Keratinocyte (primary cell): ENCODE measurements around the gene KASH5. TPM values are rescaled to one million over a fixed set of nuclear protein-coding genes. Genes with fewer than 3 reads are reported as not detected.

Experiments used
- DNase-seq: peaks from one replicate; pipeline ENCODE4 v3.0.0-alpha.2; 2011; ENCODE audit warnings: low read depth, missing footprints, low spot score
- FAIRE-seq: peaks from 2 replicates; lab custom pipeline; 2011; peaks lifted over from hg19 to GRCh38; lab: Jason Lieb, UNC
- H2AFZ ChIP-seq: 2 replicates; pipeline ENCODE4 v1.6.0; 2012; ENCODE audit warnings: low read length, control low read depth, inconsistent platforms; ENCODE audit not compliant: control insufficient read depth
- H3K27ac ChIP-seq: 2 replicates; pipeline ENCODE4 v1.5.1; 2011; ENCODE audit warnings: low read length; ENCODE audit not compliant: control insufficient read depth, insufficient read depth
- H3K27me3 ChIP-seq: 3 replicates; pipeline ENCODE4 v1.6.0; 2011; ENCODE audit warnings: low read length; ENCODE audit not compliant: control insufficient read depth, insufficient read depth; ENCODE audit errors: extremely low read depth
- H3K36me3 ChIP-seq, 2 experiments: 2 replicates in 1 of 2; 3 replicates in 1 of 2; pipeline ENCODE4 v1.5.1; 2011; ENCODE audit warnings: low read length in 2 of 2, mild to moderate bottlenecking in 1 of 2; ENCODE audit not compliant: control insufficient read depth in 2 of 2, insufficient read depth in 2 of 2; ENCODE audit errors: extremely low read depth in 1 of 2
- H3K4me1 ChIP-seq: 3 replicates; pipeline ENCODE4 v1.5.1; 2011; ENCODE audit warnings: low read length; ENCODE audit not compliant: control insufficient read depth, insufficient read depth; ENCODE audit errors: extremely low read depth
- H3K4me2 ChIP-seq: 3 replicates; pipeline ENCODE4 v1.6.0; 2011; ENCODE audit warnings: low read depth, low read length; ENCODE audit not compliant: control insufficient read depth, insufficient read depth; ENCODE audit errors: extremely low read depth
- H3K4me3 ChIP-seq, 3 experiments: fragments of 200-600 bp in 1 of 3; sonication (generic) in 1 of 3; 2 replicates in 2 of 3; 3 replicates in 1 of 3; pipeline ENCODE4 v1.5.1; 2011 to 2016; ENCODE audit warnings: low read length in 3 of 3, mild to moderate bottlenecking in 3 of 3, control low read depth in 2 of 3, inconsistent platforms in 1 of 3, low read depth in 1 of 3, mixed read lengths in 1 of 3, mixed run types in 1 of 3, moderate library complexity in 1 of 3; ENCODE audit not compliant: control insufficient read depth in 2 of 3, insufficient read depth in 2 of 3; ENCODE audit errors: extremely low read depth in 1 of 3
- H3K79me2 ChIP-seq: 2 replicates; pipeline ENCODE4 v1.6.0; 2012; ENCODE audit warnings: low read length; ENCODE audit not compliant: control insufficient read depth, insufficient read depth
- H3K9ac ChIP-seq: 3 replicates; pipeline ENCODE4 v1.6.0; 2011; ENCODE audit warnings: low read length; ENCODE audit not compliant: control insufficient read depth, insufficient read depth; ENCODE audit errors: extremely low read depth
- H3K9me1 ChIP-seq: 3 replicates; pipeline ENCODE4 v1.6.0; 2011; ENCODE audit warnings: low read length; ENCODE audit not compliant: control insufficient read depth, insufficient read depth; ENCODE audit errors: extremely low read depth
- H3K9me3 ChIP-seq: 2 replicates; pipeline ENCODE4 v1.5.1; 2012; ENCODE audit warnings: low read depth, low read length; ENCODE audit not compliant: control insufficient read depth
- H4K20me1 ChIP-seq: 3 replicates; pipeline ENCODE4 v1.6.0; 2011; ENCODE audit warnings: low read length; ENCODE audit not compliant: control insufficient read depth, insufficient read depth; ENCODE audit errors: extremely low read depth
- EZH2 ChIP-seq: IDR thresholded peaks from one replicate; pipeline ENCODE4 v1.6.1; 2012; ENCODE audit warnings: inconsistent platforms, mild to moderate bottlenecking, low read length, moderate library complexity
- dilution Hi-C: fragments of 300-500 bp; cut with MboI; formaldehyde crosslinking; loops from one replicate; pipeline ENCODE4 v1.7.0; 2020; ENCODE audit warnings: low sequenced_read_pairs; ENCODE audit not compliant: extremely low pct_ligation_motif_present
- polyA plus RNA-seq, 5 experiments: library from polyadenylated mRNA; depleted of rRNA in 3 of 5; stranded (reverse) in 3 of 5; stranded (forward) in 1 of 5; unstranded in 1 of 5; fragments of >200 nt; gene quantifications; 1 replicate in 1 of 5; 2 replicates in 3 of 5; 3 replicates in 1 of 5; pipeline versions ENCODE4 v1.2.1 to v1.2.3, GENCODE V29; 2011 to 2012; ENCODE audit warnings: missing spikeins in 2 of 5, low read depth in 1 of 5, low replicate concordance in 1 of 5
- TF ChIP-seq, protein P1 (sequence below), 3 experiments: IDR thresholded peaks in 1 of 3; conservative IDR thresholded peaks in 1 of 3; optimal IDR thresholded peaks in 1 of 3; 2 replicates in 2 of 3; 3 replicates in 1 of 3; pipeline versions ENCODE3 to v1.5.1; 2011; ENCODE audit warnings: low read length in 3 of 3, mild to moderate bottlenecking in 3 of 3, moderate library complexity in 2 of 3, control low read depth in 1 of 3, inconsistent platforms in 1 of 3; ENCODE audit not compliant: insufficient read depth in 2 of 3; ENCODE audit errors: extremely low read depth in 1 of 3

The KASH5 gene
- polyA plus RNA-seq, 1 donor (not counting 4 experiments of a cell fraction or from before 2014, with no cell fraction given), result not detected

DNA sequence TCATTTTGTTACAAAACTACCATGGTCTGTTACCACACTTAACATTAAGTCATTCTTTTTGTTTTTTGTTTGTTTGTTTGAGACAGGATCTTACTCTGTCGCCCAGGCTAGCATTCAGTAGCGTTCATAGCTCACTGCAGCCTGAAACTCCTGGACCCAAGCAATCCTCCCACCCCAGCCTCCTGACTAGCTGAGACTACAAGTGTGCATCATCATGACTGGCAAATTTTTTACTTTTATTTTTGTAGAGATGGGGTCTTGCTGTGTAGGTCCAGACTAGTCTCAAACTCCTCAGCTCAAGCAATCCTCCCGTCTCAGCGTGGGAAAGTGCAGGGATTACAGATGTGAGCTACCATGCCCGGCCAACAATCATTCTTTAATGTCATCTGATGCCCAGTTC is 68.3 kb downstream of the KASH5 start:
- dilution Hi-C loops, result no loop called here
- no peak for DNase-seq
- H3K79me2 ChIP-seq, result peaks cover 11% of the 10 kb centered on the region
- no peak overlapping the region for H3K27ac ChIP-seq
- H3K27me3 ChIP-seq, result no peaks in the 10 kb centered on the region
- H3K9me1 ChIP-seq, result no peaks in the 10 kb centered on the region
- peaks cover 4 to 5% of the 10 kb centered on the region in 2 experiments for H3K36me3 ChIP-seq
- no peak overlapping the region for H2AFZ ChIP-seq
- H3K4me1 ChIP-seq, result peaks cover 9% of the 10 kb centered on the region
- no peak overlapping the region for H3K9ac ChIP-seq
- H4K20me1 ChIP-seq, result no peaks in the 10 kb centered on the region
- no peak overlapping the region for H3K4me3 ChIP-seq
- FAIRE-seq, result no peak
- no peak overlapping the region for H3K4me2 ChIP-seq
- H3K9me3 ChIP-seq, result no peaks in the 10 kb centered on the region
- TF ChIP-seq, protein P1, sequence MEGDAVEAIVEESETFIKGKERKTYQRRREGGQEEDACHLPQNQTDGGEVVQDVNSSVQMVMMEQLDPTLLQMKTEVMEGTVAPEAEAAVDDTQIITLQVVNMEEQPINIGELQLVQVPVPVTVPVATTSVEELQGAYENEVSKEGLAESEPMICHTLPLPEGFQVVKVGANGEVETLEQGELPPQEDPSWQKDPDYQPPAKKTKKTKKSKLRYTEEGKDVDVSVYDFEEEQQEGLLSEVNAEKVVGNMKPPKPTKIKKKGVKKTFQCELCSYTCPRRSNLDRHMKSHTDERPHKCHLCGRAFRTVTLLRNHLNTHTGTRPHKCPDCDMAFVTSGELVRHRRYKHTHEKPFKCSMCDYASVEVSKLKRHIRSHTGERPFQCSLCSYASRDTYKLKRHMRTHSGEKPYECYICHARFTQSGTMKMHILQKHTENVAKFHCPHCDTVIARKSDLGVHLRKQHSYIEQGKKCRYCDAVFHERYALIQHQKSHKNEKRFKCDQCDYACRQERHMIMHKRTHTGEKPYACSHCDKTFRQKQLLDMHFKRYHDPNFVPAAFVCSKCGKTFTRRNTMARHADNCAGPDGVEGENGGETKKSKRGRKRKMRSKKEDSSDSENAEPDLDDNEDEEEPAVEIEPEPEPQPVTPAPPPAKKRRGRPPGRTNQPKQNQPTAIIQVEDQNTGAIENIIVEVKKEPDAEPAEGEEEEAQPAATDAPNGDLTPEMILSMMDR (optimal IDR thresholded peaks at IDR 0.05 in 1 of 3, IDR thresholded peaks at IDR 0.05 in 1 of 3, conservative IDR thresholded peaks at IDR 0.05 in 1 of 3; ENCODE audit: extremely low read depth in 1 of 3, insufficient read depth in 2 of 3, low read length in 3 of 3), result no peak
- no peak for TF ChIP-seq EZH2

DNA sequence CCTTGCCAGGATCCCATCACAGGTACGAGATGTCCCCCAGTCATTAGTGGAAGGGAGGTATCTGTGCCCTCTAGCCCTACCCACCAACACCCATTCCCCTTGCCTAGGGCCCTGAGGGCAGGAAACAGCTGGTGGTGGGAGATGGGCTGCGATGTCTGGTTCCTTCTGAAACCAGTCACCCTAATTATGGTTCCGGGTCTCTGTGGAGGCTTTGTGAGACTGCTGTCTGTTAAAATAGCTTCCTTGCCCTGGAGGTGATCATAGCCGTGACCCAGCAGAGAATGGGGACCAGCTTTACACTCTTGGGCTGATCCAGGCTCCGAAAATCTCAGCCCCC is 70.5 kb downstream of the KASH5 start:
- dilution Hi-C loops, result no loop called here
- H4K20me1 ChIP-seq, result no peaks in the 10 kb centered on the region
- no peaks in the 10 kb centered on the region for H3K27me3 ChIP-seq
- H3K9ac ChIP-seq, result no peak overlapping the region
- no peak overlapping the region for H2AFZ ChIP-seq
- no peaks in the 10 kb centered on the region for H3K9me1 ChIP-seq
- H3K4me1 ChIP-seq, result peaks cover 9% of the 10 kb centered on the region
- no peak overlapping the region for H3K4me2 ChIP-seq
- no peaks in the 10 kb centered on the region for H3K9me3 ChIP-seq
- H3K36me3 ChIP-seq, result peaks cover 4 to 5% of the 10 kb centered on the region in 2 experiments
- DNase-seq (no peak), FAIRE-seq (no peak)
- no peak for TF ChIP-seq EZH2
- TF ChIP-seq, protein P1 (optimal IDR thresholded peaks at IDR 0.05 in 1 of 3, IDR thresholded peaks at IDR 0.05 in 1 of 3, conservative IDR thresholded peaks at IDR 0.05 in 1 of 3; ENCODE audit: extremely low read depth in 1 of 3, insufficient read depth in 2 of 3, low read length in 3 of 3), result no peak
- no peak overlapping the region for H3K4me3 ChIP-seq
- peaks cover 8% of the 10 kb centered on the region for H3K79me2 ChIP-seq
- H3K27ac ChIP-seq, result no peak overlapping the region
